Measurements from ENCODE around the gene GLS.
"Not testable (repeated sequence)": the region's sequence is repeated elsewhere in the genome, so short reads cannot be mapped to it uniquely, and the experiment has no call there.

The GLS gene

DNA sequence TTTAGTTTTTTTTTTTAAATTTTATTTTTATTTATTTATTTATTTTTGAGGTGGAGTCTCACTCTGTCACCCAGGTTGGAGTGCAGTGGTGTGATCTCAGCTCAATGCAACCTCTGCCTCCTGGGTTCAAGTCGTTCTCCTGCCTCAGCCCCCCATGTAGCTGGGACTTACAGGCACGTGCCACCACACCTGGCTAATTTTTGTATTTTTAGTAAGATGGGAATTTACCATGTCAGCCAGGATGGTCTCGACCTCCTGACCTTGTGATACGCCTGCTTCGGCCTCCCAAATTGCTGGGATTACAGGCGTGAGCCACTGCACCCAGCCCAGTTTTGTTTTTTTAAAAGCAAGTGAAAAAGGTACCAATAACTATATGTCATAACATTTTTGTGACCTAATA lies 5.2 kb downstream of the GLS start:
- DNase-seq (ENCODE audit: low read depth), result not testable (repeated sequence)

DNA sequence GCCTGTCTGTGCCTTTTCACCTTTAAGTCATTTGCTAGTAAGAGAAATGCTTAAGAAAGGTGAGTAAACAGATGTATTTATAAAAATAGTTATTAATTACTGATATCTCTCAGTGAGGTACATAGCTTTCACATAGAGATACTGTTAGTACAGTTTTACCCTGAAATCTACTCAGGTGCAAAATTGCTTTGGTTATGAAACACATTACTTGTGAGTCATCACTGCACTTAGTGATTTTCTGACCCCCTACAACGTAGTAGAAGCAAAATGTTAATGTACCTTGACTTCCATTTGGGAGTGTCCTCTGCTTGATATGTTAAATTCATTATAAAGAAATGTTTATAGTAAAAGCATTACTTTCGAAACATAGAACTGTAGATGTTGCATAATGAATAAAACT lies 6.5 kb downstream of the GLS start:
- DNase-seq (ENCODE audit: low read depth), result no peak

DNA sequence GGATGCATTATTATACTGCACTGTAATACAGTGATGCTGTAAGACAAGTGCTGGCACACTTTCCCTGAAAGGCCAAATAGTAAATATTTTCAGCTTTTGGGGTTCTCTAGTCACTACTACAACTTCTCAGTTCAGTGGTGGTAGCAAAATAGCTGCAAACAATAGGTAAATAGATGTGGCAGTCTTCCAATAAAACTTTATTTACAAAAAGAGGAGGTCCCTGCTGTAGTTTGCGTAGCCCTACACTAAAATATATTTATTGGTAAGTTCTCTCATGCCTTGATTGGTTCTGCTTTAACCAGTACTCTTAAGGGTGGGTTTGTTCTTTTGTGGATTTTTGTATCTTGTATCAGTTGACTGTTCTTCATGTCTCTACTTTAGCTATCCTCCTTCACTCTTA lies 7.8 kb downstream of the GLS start:
- no peak for DNase-seq (ENCODE audit: low read depth)

DNA sequence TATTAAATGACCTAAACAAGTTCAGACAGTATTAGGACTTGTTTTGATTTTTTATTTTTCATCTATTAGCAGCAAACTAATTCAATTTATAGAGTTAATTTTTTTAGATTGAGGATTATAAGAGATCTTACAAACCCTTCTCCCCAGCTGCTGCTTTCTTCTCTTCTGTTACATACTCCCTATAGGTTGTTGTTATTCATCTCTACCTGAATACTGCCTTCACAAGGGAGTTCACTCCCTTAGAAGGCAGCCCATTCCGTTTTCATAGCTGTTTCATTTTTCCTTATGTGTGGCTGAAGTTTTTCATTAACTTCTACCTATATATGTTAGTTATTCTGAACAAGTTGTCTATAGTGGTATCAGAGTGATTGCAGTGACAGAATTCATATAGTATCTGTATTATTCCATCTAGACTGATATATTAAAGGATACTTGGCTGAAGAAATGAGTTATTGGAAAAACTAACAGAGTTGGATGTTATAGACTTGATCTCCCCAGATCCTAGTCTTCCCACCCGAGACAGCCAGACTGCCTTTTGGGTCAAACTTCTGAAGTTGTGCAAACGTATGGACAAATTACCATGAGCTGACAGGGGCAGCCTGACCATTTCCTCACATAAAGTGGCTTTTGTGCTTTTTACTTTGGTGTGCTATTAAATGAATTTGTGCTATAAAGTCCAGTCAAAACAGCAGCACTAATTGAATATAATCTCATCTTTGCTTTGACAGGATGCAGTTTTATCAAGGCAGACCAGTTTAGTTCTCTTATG lies 8.7 kb downstream of the GLS start:
- no peak for DNase-seq (ENCODE audit: low read depth)

DNA sequence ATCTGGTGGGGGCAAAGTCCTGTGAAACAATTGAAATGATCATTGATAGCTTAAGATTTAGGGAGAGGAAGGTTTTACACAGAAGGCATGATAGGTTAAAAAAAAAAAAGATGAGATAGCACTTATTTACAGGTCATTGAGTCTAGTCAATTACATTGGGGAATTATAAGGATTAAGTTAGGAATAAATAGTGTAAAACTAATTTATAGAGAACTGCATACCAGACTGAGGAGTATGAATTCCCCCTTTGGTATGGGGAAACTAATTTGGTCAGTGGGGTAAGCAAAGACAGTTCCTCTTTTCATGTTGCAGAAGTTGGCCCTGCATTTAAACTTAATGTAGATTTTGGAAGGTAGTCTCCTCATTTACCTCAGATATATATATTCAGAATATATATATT lies 10.8 kb downstream of the GLS start:
- DNase-seq (ENCODE audit: low read depth), result no peak

DNA sequence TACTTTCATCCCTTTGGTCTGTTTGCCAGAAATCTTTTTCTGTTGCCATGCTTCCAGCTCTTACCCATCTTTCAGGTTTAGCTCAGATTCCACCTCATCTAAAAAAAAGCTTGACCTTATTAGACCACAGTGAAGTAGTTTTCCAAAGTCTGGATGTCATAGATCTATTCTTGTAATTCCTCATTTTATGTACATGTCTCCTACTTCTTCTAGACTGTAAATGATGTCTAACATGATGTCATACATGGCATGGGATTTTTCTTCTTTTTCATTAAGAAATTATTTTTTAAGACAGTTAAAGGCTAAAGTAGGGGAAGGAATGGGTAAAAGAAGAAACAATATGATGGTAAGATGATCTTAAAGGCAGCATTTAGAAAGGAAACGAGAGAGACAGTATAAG lies 11.3 kb downstream of the GLS start:
- DNase-seq (ENCODE audit: low read depth), result no peak

DNA sequence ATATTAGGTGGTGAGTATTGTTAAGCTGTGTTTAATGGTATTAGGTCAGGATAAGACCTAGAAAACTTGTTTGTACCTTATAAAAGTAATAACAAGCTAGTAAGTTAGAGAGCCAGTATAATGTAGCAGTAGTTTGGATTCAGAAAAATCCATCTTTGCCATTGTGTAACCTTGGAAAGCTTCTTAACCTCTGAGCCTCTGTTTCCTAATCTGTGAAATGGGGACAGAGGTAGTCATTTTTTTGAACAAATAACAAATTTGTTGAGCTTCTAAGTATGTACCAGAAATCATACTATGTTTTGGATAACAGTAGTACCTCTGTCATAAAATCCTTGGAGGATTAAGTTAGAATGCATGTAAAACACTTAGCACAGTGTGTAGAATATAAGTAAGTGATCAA lies 12.5 kb downstream of the GLS start:
- DNase-seq (ENCODE audit: low read depth), result no peak

DNA sequence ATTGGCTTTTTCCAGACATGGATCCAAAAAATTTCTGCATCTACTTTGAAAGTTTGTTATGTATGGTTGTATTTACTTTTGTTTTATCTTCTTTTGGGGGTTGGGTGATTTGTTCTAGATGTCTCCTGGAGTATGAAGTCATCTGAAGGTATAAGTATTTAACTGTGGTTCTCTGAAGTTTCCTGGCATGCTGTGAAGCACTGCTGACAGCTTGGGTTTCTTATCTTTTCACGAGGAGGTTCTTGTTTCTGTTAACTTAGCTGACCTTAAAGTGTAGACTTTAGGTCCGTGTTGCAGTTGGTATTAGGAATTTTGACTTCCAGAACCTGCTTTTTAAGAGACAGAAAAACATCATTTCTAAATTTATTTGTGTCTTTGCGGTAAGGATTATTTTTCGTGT lies 15.9 kb downstream of the GLS start:
- no peak for DNase-seq (ENCODE audit: low read depth)

DNA sequence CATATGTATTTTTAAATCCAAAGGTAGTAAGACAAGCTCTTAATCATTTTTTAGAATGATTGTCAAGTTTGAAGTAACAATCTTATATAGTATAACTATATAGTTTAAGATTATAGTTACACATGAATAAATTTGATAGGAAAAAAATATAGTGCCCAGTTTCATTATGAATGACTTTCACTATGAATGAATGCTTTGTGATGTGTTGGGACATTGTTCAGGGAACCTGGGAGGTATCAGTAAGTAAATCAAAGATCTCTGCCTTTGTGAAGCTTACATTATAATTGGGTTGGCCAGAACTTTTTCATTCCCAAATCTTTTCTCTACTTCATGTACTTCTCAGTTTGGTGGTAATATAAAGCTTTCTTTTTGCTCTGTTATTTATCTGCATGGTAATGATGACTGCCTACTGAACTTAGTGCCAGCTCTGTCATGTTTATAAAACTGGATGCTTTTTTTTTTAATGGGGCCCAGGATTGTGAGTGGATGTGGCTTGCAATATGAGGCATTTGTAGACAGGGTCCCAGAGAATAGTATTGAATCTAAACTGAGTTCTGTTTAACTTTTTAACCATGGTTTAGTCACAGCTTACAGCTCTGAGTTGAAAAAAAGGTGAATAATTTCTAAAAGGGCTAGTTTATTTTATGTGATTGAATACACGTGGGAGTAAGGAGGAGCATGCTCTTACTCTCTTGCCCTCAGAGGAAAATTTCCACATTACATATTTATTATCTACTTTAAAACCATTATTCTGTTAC lies 23.3 kb downstream of the GLS start:
- DNase-seq (ENCODE audit: low read depth), result no peak

DNA sequence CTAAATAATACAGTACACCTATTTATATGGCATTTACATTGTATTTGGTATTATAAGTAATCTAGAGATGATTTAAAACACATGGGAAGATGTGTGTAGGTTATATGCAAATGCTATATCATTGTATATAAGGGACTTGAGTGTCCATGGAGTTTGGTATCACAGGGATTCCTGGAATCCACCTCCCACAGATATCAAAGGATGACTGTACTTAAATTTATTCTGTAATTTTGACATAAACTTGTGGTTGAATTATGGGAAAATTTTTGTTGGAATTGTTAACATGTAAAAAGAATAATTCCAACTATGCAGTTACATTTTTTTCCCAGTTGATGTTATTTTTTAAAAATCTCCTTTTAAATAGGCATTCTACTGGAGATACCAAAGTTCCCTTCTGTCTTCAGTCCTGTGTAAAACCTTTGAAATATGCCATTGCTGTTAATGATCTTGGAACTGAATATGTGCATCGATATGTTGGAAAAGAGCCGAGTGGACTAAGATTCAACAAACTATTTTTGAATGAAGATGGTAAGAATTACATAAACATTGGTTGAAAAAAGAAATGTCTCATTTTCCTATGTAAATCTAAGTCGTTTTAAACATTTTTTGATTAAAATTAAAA lies 24.1 kb downstream of the GLS start:
- DNase-seq (ENCODE audit: low read depth), result no peak

DNA sequence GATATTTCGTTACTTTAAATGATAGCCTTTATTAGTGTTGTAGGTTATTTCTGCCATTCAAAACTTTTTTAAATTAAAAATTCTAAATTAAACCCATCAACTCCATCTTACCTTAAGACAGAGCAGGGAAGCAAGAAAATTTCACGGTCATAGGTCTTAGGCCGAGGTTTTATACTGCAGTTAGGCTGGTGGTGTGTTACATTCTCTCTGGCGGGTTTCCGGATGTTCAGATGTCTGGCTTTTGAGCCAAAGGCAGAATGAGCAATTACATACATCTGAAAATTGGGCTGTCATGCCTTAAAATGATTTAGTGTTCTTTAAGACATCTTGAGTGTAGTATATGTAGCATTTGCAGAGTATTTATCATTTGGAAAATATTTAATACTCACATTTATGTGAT lies 27.9 kb downstream of the GLS start:
- DNase-seq (ENCODE audit: low read depth), result no peak

DNA sequence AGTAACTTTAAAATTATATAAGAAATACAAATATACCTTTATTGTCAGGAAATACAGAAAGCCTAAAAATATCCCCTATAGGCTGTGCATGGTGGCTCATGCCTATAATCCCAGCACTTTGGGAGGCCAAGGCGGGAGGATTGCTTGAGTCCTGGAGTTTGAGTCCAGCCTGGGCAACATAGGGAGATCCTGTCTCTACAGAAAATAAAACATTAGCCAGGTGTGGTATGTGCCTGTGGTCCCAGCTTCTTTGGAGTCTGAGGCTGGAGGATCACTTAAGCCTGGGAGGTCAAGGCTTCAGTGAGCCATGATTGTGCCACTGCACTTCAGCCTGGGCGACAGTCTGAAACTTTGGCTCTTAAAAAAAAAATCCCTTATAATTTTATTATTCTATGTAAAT lies 29.1 kb downstream of the GLS start:
- DNase-seq (ENCODE audit: low read depth), result no peak

DNA sequence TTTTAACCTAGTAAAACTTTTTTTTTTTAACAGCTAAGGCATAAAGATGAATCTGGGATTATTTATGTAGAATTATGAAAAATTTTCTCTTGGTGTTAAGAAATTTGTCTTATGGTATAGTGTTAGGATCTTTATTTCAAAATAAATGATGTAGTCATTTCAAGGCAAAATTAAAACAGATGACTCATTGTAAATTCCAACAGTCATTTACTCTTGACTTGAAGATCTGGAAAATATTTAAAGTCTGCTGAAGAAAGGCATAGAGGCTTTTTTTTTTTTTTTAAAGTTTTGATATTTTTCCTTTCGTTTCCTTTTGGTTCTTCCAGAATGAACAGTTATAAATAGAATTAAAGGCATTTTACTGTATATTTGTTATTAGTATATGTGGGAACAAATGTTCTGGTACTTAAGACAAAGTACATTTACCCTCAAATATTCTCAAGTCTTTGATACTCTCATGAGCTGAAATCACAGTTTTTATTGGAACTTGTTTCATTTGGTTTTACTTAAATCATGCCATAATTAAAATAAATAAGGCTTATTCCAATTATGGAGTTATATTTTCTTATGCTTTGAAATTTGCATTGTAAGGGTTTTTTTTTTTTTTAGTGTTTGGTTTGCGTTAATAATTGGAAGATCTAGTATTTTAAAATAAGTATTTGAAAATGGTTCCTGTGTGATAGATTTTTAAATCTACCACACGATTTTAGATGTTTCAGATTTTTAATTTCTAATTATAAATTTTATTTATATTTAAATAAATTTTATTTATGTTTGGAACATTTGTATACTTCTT lies 29.9 kb downstream of the GLS start:
- no peak for DNase-seq (ENCODE audit: low read depth)

DNA sequence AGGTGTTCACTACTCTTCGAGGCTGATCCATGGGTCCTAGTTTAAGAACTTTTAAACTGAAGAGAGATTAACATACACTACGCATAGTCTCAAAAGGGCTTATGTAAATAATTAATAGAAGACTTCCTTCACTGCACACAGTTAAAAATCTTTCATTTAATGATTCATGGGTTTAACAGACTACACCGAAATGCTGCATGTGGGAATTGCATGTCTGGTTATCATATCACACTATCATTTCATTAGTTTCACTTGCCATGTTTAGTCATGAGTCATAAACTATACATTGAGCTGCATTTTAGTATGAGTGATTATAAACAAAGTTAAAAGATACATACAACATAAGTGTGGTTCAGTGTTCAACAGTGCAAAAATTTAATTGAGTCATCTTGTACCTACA lies 31.2 kb downstream of the GLS start:
- DNase-seq (ENCODE audit: low read depth), result no peak

DNA sequence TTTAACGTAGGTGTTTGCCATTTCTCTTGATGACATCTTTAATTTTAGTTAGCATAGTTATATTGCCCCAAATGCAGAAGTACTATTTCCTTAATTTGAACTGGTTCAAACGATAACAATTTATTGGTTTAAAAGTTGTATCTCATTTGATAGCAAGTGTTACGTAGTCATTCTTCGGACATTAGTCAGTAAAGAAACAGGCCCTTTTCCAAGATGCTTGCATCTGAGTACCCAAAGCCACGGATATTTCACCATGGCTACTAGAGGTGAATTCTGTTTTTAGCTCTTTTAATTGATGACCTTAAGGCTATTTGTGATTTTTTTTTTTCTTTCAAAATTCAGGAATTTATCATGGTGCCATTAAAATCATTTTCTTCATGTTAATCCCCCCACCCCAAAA lies 32.1 kb downstream of the GLS start:
- no peak for DNase-seq (ENCODE audit: low read depth)

DNA sequence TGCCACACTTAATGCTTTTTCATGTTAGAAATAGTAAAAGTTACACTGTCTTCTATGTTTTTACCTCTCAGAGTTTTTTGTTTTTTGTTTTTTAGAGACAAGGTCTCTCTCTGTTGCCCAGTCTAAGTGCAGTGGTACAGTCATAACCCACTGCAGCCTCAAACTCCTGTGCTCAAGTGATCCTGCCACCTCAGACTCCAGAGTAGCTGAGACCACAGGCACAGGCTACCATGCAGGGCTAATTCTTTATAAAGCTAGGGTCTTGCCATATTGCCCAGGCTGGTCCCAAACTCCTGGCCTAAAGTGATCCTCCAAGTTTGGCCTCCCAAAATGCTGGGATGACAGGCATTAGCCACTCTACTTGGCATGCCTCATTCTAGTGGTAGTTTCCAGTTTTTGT lies 33.1 kb downstream of the GLS start:
- DNase-seq (ENCODE audit: low read depth), result no peak

DNA sequence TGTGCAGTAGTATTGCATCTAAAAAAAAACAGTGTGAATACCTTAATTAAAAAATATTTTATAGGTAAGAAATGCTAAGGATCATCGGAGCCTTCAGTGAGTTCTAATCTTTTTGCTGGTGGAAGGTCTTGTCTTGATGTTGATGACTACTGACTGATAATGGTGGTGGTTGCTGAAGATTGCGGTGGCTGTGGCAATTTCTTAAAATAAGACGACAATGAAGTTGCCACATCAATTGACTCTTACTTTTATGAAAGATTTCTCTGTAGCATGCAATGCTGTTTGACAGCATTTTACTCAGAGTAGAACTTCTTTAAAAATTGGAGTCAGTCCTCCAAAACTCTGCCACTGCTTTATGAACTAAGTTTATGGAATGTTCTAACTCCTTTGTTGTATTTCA lies 36.2 kb downstream of the GLS start:
- no peak for DNase-seq (ENCODE audit: low read depth)

DNA sequence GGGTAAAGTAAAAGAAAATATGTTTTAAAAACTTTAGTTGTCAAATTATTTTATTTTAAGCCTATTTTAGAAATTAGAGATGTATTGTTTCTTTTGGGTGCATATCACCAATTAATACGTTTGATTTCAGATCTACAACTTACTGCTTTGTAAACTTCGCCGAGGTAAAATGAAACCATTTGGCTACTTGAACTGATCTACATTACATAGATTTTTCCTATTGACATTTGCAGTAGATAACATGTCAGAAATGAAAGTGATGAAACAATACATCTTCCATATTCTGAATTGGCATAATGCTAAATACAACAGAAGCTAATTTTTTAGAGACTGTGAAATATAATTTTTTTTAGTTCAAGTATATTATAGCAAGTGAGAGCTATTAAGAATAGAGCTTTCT lies 39.5 kb downstream of the GLS start:
- DNase-seq (ENCODE audit: low read depth), result no peak

DNA sequence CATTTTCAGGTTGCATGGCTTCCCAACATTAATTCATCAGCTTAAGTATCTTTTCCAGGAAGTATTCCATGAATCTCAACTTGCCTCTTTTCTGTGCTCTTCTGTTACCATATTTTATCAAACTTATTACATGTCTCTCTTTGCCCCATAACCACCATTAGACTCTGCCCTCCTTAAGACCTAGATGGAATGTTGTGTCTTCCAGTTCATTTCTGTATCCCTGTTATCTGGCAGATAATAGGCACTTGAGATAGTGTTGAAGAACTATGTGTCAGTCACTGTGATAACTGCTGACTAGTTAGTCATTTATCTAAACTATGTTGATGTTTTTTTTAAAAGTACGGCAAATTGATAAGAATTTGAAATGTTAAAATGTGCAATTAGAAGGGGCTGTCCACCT lies 41.8 kb downstream of the GLS start:
- no peak for DNase-seq (ENCODE audit: low read depth)

DNA sequence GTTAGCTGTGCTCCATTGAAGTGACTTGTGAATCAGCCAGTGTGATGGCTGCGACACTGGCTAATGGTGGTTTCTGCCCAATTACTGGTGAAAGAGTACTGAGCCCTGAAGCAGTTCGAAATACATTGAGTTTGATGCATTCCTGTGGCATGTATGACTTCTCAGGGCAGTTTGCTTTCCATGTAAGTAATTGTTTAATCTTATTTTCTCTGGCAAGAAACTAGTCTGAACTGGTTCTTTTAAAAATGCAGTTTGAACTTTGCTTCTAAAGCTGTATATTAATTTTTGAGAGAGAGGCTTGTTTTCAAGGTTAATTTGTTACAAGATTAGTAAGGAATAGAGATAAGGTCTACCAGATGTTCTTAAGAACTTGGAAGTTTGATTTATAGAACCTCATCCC lies 46.7 kb downstream of the GLS start:
- DNase-seq (ENCODE audit: low read depth), result no peak

DNA sequence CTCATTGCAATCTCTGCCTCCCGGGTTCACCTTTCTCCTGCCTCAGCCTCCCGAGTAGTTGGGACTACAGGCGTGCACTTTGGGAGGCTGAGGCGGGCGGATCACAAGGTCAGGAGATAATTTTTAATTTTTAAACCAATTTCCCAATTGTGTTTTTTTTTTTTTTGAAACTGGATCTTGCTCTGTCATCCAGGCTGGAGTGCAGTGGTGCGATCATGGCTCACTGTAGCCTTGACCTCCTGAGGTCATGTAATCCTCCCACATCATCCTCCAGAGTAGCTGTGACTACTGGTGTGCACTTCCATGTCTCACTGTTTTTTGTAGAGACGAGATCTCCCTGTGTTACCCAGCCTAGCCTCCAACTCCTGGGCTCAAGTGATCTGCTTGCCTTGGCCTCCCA lies 49.3 kb downstream of the GLS start:
- DNase-seq (ENCODE audit: low read depth), result no peak

DNA sequence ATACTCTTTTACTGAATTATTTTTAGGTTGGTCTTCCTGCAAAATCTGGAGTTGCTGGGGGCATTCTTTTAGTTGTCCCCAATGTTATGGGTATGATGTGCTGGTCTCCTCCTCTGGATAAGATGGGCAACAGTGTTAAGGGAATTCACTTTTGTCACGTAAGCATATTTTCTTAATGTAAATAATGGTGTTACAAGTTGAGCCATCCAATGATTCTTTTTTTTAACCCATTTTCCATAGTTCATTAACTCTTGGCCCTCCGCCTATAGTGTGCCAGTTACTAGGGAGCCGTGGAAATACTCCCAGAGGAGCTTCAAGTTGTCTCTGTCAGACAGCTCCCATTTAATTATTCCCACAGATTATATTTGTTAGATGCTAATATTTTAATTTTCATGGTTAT lies 49.8 kb downstream of the GLS start:
- no peak for DNase-seq (ENCODE audit: low read depth)

DNA sequence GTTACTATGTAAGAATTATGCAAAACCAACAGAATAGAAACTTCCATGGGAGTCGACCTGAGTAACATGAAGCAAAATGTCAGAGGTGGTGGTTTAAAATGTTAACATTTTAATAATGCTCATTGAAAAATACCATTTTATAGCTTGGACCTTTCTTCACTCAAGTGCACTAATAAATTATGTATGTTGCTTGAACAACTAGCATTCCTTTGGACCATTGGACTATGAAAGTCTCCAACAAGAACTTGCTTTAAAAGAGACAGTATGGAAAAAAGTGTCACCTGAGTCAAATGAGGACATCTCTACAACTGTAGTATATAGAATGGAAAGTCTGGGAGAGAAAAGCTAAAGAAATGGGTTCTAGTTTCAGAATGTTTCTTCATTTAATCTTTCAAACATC lies 51.9 kb downstream of the GLS start:
- no peak for DNase-seq (ENCODE audit: low read depth)
